GM12873 (cell line): ENCODE results near the gene HOGA1.

ENCODE experiments used
- CTCF ChIP-seq: IDR thresholded peaks from 2 replicates; pipeline ENCODE4 v1.5.1; 2012; ENCODE audit warnings: low read depth, mild to moderate bottlenecking, moderate library complexity, low read length, control low read depth; ENCODE audit not compliant: insufficient read depth; ENCODE audit errors: missing control alignments

Gene HOGA1

GRCh38 chr10:97644936-97645335 is 60.7 kb downstream of the HOGA1 start:
- no peak for TF ChIP-seq CTCF

- no peak for TF ChIP-seq CTCF
These were observed 63.4 kb downstream of the HOGA1 start for GRCh38 chr10:97647556-97647955.

- TF ChIP-seq CTCF: no peak
These were observed 64.6 kb downstream of the HOGA1 start for GRCh38 chr10:97648562-97649404.

GRCh38 chr10:97650726-97651125 is 66.5 kb downstream of the HOGA1 start:
- TF ChIP-seq CTCF: no peak

- no peak for TF ChIP-seq CTCF
These were observed 67.6 kb downstream of the HOGA1 start for GRCh38 chr10:97651773-97652172.

- TF ChIP-seq CTCF: no peak
These were observed 72.6 kb downstream of the HOGA1 start for GRCh38 chr10:97656777-97657176.

- TF ChIP-seq CTCF: no peak
These were observed 75.4 kb downstream of the HOGA1 start for GRCh38 chr10:97659589-97659988.
